ENCODE measurements around the gene FGF12. TPM values are rescaled to one million over a fixed set of nuclear protein-coding genes. Genes with fewer than 3 reads are reported as not detected.

Gene FGF12
- total RNA-seq, 2 experiments from 2014 or later = not detected

- no peaks in the 10 kb centered on the region for H3K4me1 Mint-ChIP-seq (ENCODE audit: low read depth)
- H3K36me3 Mint-ChIP-seq (ENCODE audit: low read depth) = no peaks in the 10 kb centered on the region
- POLR2A ChIA-PET = no interaction called here
- no peaks in the 10 kb centered on the region for H3K27me3 Mint-ChIP-seq
- H3K4me3 Mint-ChIP-seq = no peak overlapping the region
- DNase-seq (no peak), ATAC-seq (no peak)
- TF ChIP-seq CTCF (IDR thresholded peaks at IDR 0.05) = no peak
- intact Hi-C loops (cut with micrococcal nuclease) = no loop called here
- no peak overlapping the region for H3K27ac Mint-ChIP-seq
- CTCF ChIA-PET = no interaction called here
- H3K9me3 Mint-ChIP-seq = no peaks in the 10 kb centered on the region
Observed at GRCh38 chr3:192090586-192090985, 636.8 kb downstream of the FGF12 start.

Other genes starting within 250 kb of the FGF12 start
- 1 to 10 TPM; 3.1 to 3.2 TPM for gene MB21D2, start 190.3 kb upstream of the FGF12 start, total RNA-seq

Data from activated CD8-positive, alpha-beta T cell treated with anti-CD3 and anti-CD28 coated beads for 36 hours (primary cell).